SK-N-SH (cell line): ENCODE results near the gene CRYBG1. TPM values are rescaled to one million over a fixed set of nuclear protein-coding genes. Genes with fewer than 3 reads are reported as not detected.

Source experiments
- CTCF ChIA-PET: fragments of 300-600, 350-600 bp; formaldehyde crosslinking; extraction: SDS; loops from one replicate; lab custom pipeline; 2021; lab: Yijun Ruan, JAX
- POLR2A ChIA-PET: fragments of 350-600 bp; sonication (Branson Sonifier 250); formaldehyde crosslinking; extraction: SDS; loops from one replicate; lab custom pipeline; 2020; ENCODE audit warnings: antibody characterized with exemption, inconsistent platforms; lab: Yijun Ruan, JAX
- DNase-seq: peaks from one replicate; pipeline ENCODE4 v3.0.0; 2012
- H2AFZ ChIP-seq: fragments of 200-600 bp; sonication (generic); 2 replicates; pipeline ENCODE4 v1.8.1; 2016; ENCODE audit warnings: antibody characterized with exemption, mild to moderate bottlenecking, low read depth
- H3F3A ChIP-seq: fragments of 200-600 bp; sonication (generic); replicated peaks from 2 replicates; pipeline ENCODE3; 2016; ENCODE audit warnings: antibody characterized with exemption, mild to moderate bottlenecking; ENCODE audit not compliant: insufficient read depth
- H3K27ac ChIP-seq, 2 experiments: fragments of 200-500 bp in 1 of 2; fragments of 200-600 bp in 1 of 2; sonication (Bioruptor generic) in 1 of 2; sonication (generic), shearing (Covaris generic) in 1 of 2; 2 replicates each; pipeline versions ENCODE4 v1.5.1 to v1.6.1; 2014 to 2016; ENCODE audit warnings: low read depth in 2 of 2, inconsistent platforms in 1 of 2, low read length in 1 of 2, mild to moderate bottlenecking in 1 of 2, mixed read lengths in 1 of 2
- H3K27me3 ChIP-seq: fragments of 200-600 bp; sonication (generic), shearing (Covaris generic); 2 replicates; pipeline ENCODE4 v1.6.1; 2016; ENCODE audit warnings: mixed run types; ENCODE audit not compliant: insufficient read depth
- H3K36me3 ChIP-seq, 2 experiments: fragments of 200-500 bp in 1 of 2; fragments of 200-600 bp in 1 of 2; sonication (Bioruptor generic) in 1 of 2; sonication (generic) in 1 of 2; replicated peaks in 1 of 2; 2 replicates each; pipeline versions ENCODE3 to v1.5.1; 2014 to 2016; ENCODE audit warnings: low read length in 1 of 2, mild to moderate bottlenecking in 1 of 2; ENCODE audit not compliant: insufficient read depth in 2 of 2, control insufficient read depth in 1 of 2
- H3K4me1 ChIP-seq, 2 experiments: fragments of 200-500 bp in 1 of 2; fragments of 200-600 bp in 1 of 2; sonication (Bioruptor generic) in 1 of 2; sonication (generic), shearing (Covaris generic) in 1 of 2; 2 replicates each; pipeline versions ENCODE4 v1.5.1 to v1.6.1; 2014 to 2016; ENCODE audit warnings: low read depth in 1 of 2, low read length in 1 of 2, mixed run types in 1 of 2; ENCODE audit not compliant: insufficient read depth in 2 of 2, control insufficient read depth in 1 of 2
- H3K4me2 ChIP-seq: fragments of 200-600 bp; sonication (generic), shearing (Covaris generic); 2 replicates; pipeline ENCODE4 v1.6.1; 2017; ENCODE audit warnings: mixed run types
- H3K4me3 ChIP-seq, 2 experiments: fragments of 200-500 bp in 1 of 2; fragments of 200-600 bp in 1 of 2; sonication (Bioruptor generic) in 1 of 2; sonication (generic), shearing (Covaris generic) in 1 of 2; 2 replicates each; pipeline versions ENCODE4 v1.5.1 to v1.8.1; 2014 to 2016; ENCODE audit warnings: low read depth in 2 of 2, inconsistent platforms in 1 of 2, low read length in 1 of 2, mild to moderate bottlenecking in 1 of 2, mixed read lengths in 1 of 2, moderate library complexity in 1 of 2
- H3K79me2 ChIP-seq: fragments of 200-600 bp; sonication (generic); 2 replicates; pipeline ENCODE4 v1.8.1; 2017; ENCODE audit warnings: mild to moderate bottlenecking; ENCODE audit not compliant: insufficient read depth
- H3K9ac ChIP-seq: fragments of 200-600 bp; sonication (generic); 2 replicates; pipeline ENCODE4 v1.6.1; 2017; ENCODE audit warnings: mixed run types
- H3K9me2 ChIP-seq: fragments of 200-600 bp; sonication (generic); 2 replicates; pipeline ENCODE4 v1.6.1; 2017; ENCODE audit warnings: mixed run types
- H3K9me3 ChIP-seq: fragments of 200-600 bp; sonication (generic); 2 replicates; pipeline ENCODE4 v1.6.1; 2017; ENCODE audit warnings: mixed run types, mild to moderate bottlenecking, moderate library complexity
- H4K20me1 ChIP-seq: fragments of 200-600 bp; sonication (generic); 2 replicates; pipeline ENCODE4 v1.6.1; 2017; ENCODE audit warnings: mild to moderate bottlenecking, mixed run types; ENCODE audit not compliant: insufficient read depth
- CHD2 ChIP-seq: fragments of 150-350 bp; IDR thresholded peaks from 2 replicates; pipeline ENCODE4 v1.6.1; 2018; ENCODE audit warnings: low read length; ENCODE audit not compliant: partially characterized antibody
- EP300 ChIP-seq, 2 experiments: IDR thresholded peaks; 2 replicates each; pipeline versions ENCODE4 v1.4.0 to v1.6.1; 2012; ENCODE audit warnings: borderline replicate concordance in 1 of 2, low read depth in 1 of 2, low read length in 1 of 2
- EZH2phosphoT487 ChIP-seq: fragments of 200-600 bp; sonication (generic); IDR thresholded peaks from 2 replicates; pipeline ENCODE4 v1.6.1; 2017; ENCODE audit warnings: low read depth, mixed run types, mild to moderate bottlenecking, antibody characterized with exemption, moderate library complexity, borderline replicate concordance
- FOXJ3 ChIP-seq: sonication (generic); formaldehyde crosslinking; IDR thresholded peaks from 2 replicates; pipeline ENCODE4 v1.5.1; 2020; ENCODE audit warnings: mild to moderate bottlenecking, missing genetic modification reagents
- FOXM1 ChIP-seq: IDR thresholded peaks from 2 replicates; pipeline ENCODE4 v1.4.0; 2012; ENCODE audit warnings: low read depth, mild to moderate bottlenecking
- IRF3 ChIP-seq: fragments of 150-350 bp; IDR thresholded peaks from 2 replicates; pipeline ENCODE4 v1.6.1; 2016; ENCODE audit warnings: mild to moderate bottlenecking, low read depth, low read length
- MAX ChIP-seq: IDR thresholded peaks from 2 replicates; pipeline ENCODE4 v1.4.0; 2012; ENCODE audit warnings: low read depth
- MEF2A ChIP-seq: IDR thresholded peaks from 2 replicates; pipeline ENCODE4 v1.4.0; 2012; ENCODE audit warnings: low read depth, borderline replicate concordance
- NFIC ChIP-seq: IDR thresholded peaks from 2 replicates; pipeline ENCODE4 v1.4.0; 2012; ENCODE audit warnings: borderline replicate concordance
- NRF1 ChIP-seq: IDR thresholded peaks from 2 replicates; pipeline ENCODE4 v1.6.1; 2012; ENCODE audit warnings: low read depth, mild to moderate bottlenecking, low read length
- RCOR1 ChIP-seq: fragments of 150-350 bp; IDR thresholded peaks from 2 replicates; pipeline ENCODE4 v1.6.1; 2017; ENCODE audit warnings: antibody characterized with exemption, low read length
- RXRA ChIP-seq: IDR thresholded peaks from 2 replicates; pipeline ENCODE4 v1.4.0; 2012; ENCODE audit warnings: low read depth, mild to moderate bottlenecking, borderline replicate concordance
- SMC3 ChIP-seq: IDR thresholded peaks from 2 replicates; pipeline ENCODE4 v1.6.1; 2012; ENCODE audit warnings: low read depth, low read length, improper control_type of control experiment
- TAF1 ChIP-seq: IDR thresholded peaks from 2 replicates; pipeline ENCODE4 v1.6.1; 2012; ENCODE audit warnings: low read depth, mild to moderate bottlenecking, low read length, moderate library complexity, borderline replicate concordance
- USF2 ChIP-seq: fragments of 150-350 bp; IDR thresholded peaks from 2 replicates; pipeline ENCODE4 v1.6.1; 2017; ENCODE audit warnings: antibody characterized with exemption, low read length, low read depth, borderline replicate concordance
- YY1 ChIP-seq: IDR thresholded peaks from 2 replicates; pipeline ENCODE4 v1.4.0; 2012; ENCODE audit warnings: low read depth, mild to moderate bottlenecking
- WGBS: methylation state at CpG from one replicate; pipeline ENCODE4 v1.1.6; 2017; ENCODE audit warnings: low lambda C conversion rate; 5-methylcytosine and 5-hydroxymethylcytosine counted together
- polyA plus RNA-seq, 3 experiments: library from polyadenylated mRNA; depleted of rRNA; stranded (reverse); fragments of >200 nt; gene quantifications; 2 replicates each; pipeline ENCODE4 v1.2.3, GENCODE V29; 2012

Gene CRYBG1
- polyA plus RNA-seq, 1 of the 3 experiments (the other 2 are of a cell fraction) = 13.8 TPM

- Histone ChIP-seq H3K9me2 (no peaks in the 10 kb centered on the region), H3K79me2 (peaks cover 77% of the 10 kb centered on the region), H2AFZ (no peak overlapping the region), H3F3A (peaks cover 63% of the 10 kb centered on the region), H3K27ac (peak overlapping the region in 1 of 2 experiments; percentile 100; a peak in 3 of 4 replicates), H3K4me3 (peak overlapping the region in 1 of 2 experiments; percentile 7; a peak in 2 of 4 replicates), H3K9ac (peak overlapping the region; percentile 11; the same call in 1 of the 2 replicates), H3K4me1 (peaks cover 0 to 18% of the 10 kb centered on the region in 2 experiments), H3K36me3 (peaks cover 4 to 16% of the 10 kb centered on the region in 2 experiments), H3K9me3 (no peaks in the 10 kb centered on the region), H3K4me2 (peak overlapping the region; percentile 60; the same call in 1 of the 2 replicates), H4K20me1 (no peaks in the 10 kb centered on the region), H3K27me3 (no peaks in the 10 kb centered on the region)
- ChIA-PET CTCF (no interaction called here), POLR2A (no interaction called here)
- no peak for DNase-seq
- 63% methylated on average over 2 of the region's 2 CpGs for WGBS
- no peak for TF ChIP-seq USF2
- no peak for TF ChIP-seq RCOR1
- TF ChIP-seq NFIC = no peak
- TF ChIP-seq NRF1 = no peak
- TF ChIP-seq FOXJ3 (CRISPR knock-in tag) = no peak
- no peak for TF ChIP-seq MAX
- TF ChIP-seq YY1 = no peak
- TF ChIP-seq FOXM1 = no peak
- TF ChIP-seq EP300 (IDR thresholded peaks at IDR 0.05; ENCODE audit: borderline replicate concordance in 1 of 2, low read depth in 1 of 2, low read length in 1 of 2) = no peak
- no peak for TF ChIP-seq IRF3
- no peak for TF ChIP-seq SMC3
- TF ChIP-seq EZH2phosphoT487 = no peak
- TF ChIP-seq MEF2A = no peak
- no peak for TF ChIP-seq CHD2
Measured at GRCh38 chr6:106517706-106518105, 157.2 kb downstream of the CRYBG1 start.

GRCh38 chr6:106518748-106519147 is 158.2 kb downstream of the CRYBG1 start:
- H2AFZ ChIP-seq = no peak overlapping the region; the same call in 1 of the 2 replicates
- H3K4me2 ChIP-seq = peak overlapping the region; percentile 78
- H3K36me3 ChIP-seq = peaks cover 4 to 18% of the 10 kb centered on the region in 2 experiments
- peak overlapping the region; percentile 85 for H3K9ac ChIP-seq
- TF ChIP-seq MAX (no peak), NRF1 (no peak), RXRA (no peak), NFIC (no peak), YY1 (no peak), SMC3 (no peak), TAF1 (no peak)
- DNase-seq = no peak
- H3K9me2 ChIP-seq = no peaks in the 10 kb centered on the region
- ChIA-PET CTCF (interaction anchor here (0.6 kb wide), 1 partner anchor 47 kb away, joined by 3 read pairs; no protein-coding TSS in a partner anchor), POLR2A (no interaction called here)
- no peaks in the 10 kb centered on the region for H4K20me1 ChIP-seq
- H3K4me1 ChIP-seq = peaks cover 0 to 18% of the 10 kb centered on the region in 2 experiments
- no peaks in the 10 kb centered on the region for H3K27me3 ChIP-seq
- H3K9me3 ChIP-seq = no peaks in the 10 kb centered on the region
- peak overlapping the region; percentile 84 to 100; a peak in 3 of 4 replicates for H3K27ac ChIP-seq
- peak overlapping the region; percentile 29 to 52; a peak in 2 of 4 replicates for H3K4me3 ChIP-seq
- peaks cover 77% of the 10 kb centered on the region for H3K79me2 ChIP-seq
- WGBS = 79% methylated on average over 3 of the region's 3 CpGs
- H3F3A ChIP-seq = peaks cover 54% of the 10 kb centered on the region
